ENCODE data around the gene MCTP1. TPM values are rescaled to one million over a fixed set of nuclear protein-coding genes. Genes with fewer than 3 reads are reported as not detected.

MCTP1 gene
- total RNA-seq, 1 experiment from 2014 or later = 7.5 TPM

- no peak for ATAC-seq
- DNase-seq = no peak
- no peak overlapping the region for H3K4me3 ChIP-seq (ENCODE audit: low read length)
- H2AFZ ChIP-seq (ENCODE audit: low read length) = no peak overlapping the region
- H3K27me3 ChIP-seq (ENCODE audit: low read length) = no peaks in the 10 kb centered on the region
- BruUV-seq (replicated peaks) = no TSS peak
- no peak overlapping the region for H3K27ac ChIP-seq (ENCODE audit: low read length)
- ChIA-PET POLR2A (ENCODE audit: unreplicated experiment) (interaction anchor here (0.6 kb wide), 1 partner anchor 305 kb away, joined by 6 read pairs; no protein-coding TSS in a partner anchor), CTCF (no interaction called here)
- no peaks in the 10 kb centered on the region for H3F3A ChIP-seq (ENCODE audit: low read length, unreplicated experiment)
- H3K79me2 ChIP-seq (ENCODE audit: low read length) = no peaks in the 10 kb centered on the region
- H3K9me3 ChIP-seq (ENCODE audit: low read length) = no peaks in the 10 kb centered on the region
- H3K4me1 ChIP-seq (ENCODE audit: insufficient read depth, low read length) = peaks cover 15% of the 10 kb centered on the region
- H3K9me2 ChIP-seq (replicated peaks; ENCODE audit: low read length) = no peaks in the 10 kb centered on the region
- H3K4me2 ChIP-seq (ENCODE audit: low read length) = no peak overlapping the region
- peaks cover 2% of the 10 kb centered on the region; the same call in 1 of the 2 replicates for H3K36me3 ChIP-seq (ENCODE audit: low read depth, low read length)
- no peaks in the 10 kb centered on the region for H4K20me1 ChIP-seq (ENCODE audit: low read length)
- no peak overlapping the region for H3K9ac ChIP-seq (ENCODE audit: low read length)
- TF ChIP-seq EZH2phosphoT487 (IDR thresholded peaks at IDR 0.05; ENCODE audit: borderline replicate concordance, low read length) = no peak
- intact Hi-C loops (cut with micrococcal nuclease) = loop anchor here (5.0 to 10.0 kb wide), 2 partner anchors 47 to 436 kb away; no protein-coding TSS in a partner anchor
Observed at GRCh38 chr5:94690778-94691177, 594.1 kb downstream of the MCTP1 start.

GRCh38 chr5:94689908-94690307 is 595.0 kb downstream of the MCTP1 start:
- intact Hi-C loops (cut with micrococcal nuclease) = loop anchor here (5.0 to 10.0 kb wide), 2 partner anchors 47 to 435 kb away; no protein-coding TSS in a partner anchor
- Histone ChIP-seq H3K9me3 (ENCODE audit: low read length) (no peaks in the 10 kb centered on the region), H3K9ac (ENCODE audit: low read length) (no peak overlapping the region), H3K27me3 (ENCODE audit: low read length) (no peaks in the 10 kb centered on the region), H3K27ac (ENCODE audit: low read length) (no peak overlapping the region), H3K4me1 (ENCODE audit: insufficient read depth, low read length) (peaks cover 15% of the 10 kb centered on the region), H3K79me2 (ENCODE audit: low read length) (no peaks in the 10 kb centered on the region), H3K4me3 (ENCODE audit: low read length) (no peak overlapping the region), H2AFZ (ENCODE audit: low read length) (no peak overlapping the region), H3K9me2 (replicated peaks; ENCODE audit: low read length) (no peaks in the 10 kb centered on the region), H3F3A (ENCODE audit: low read length, unreplicated experiment) (no peaks in the 10 kb centered on the region), H3K36me3 (ENCODE audit: low read depth, low read length) (peaks cover 2% of the 10 kb centered on the region; the same call in 1 of the 2 replicates), H4K20me1 (ENCODE audit: low read length) (no peaks in the 10 kb centered on the region), H3K4me2 (ENCODE audit: low read length) (no peak overlapping the region)
- CTCF ChIA-PET = no interaction called here
- no peak for ATAC-seq
- DNase-seq = no peak
- BruUV-seq (replicated peaks) = no TSS peak
- no peak for TF ChIP-seq EZH2 (IDR thresholded peaks at IDR 0.05; ENCODE audit: low read length, unreplicated experiment)
- no peak for TF ChIP-seq CTCF (conservative IDR thresholded peaks at IDR 0.05; ENCODE audit: low read depth, low read length)
- TF ChIP-seq EZH2phosphoT487 (IDR thresholded peaks at IDR 0.05; ENCODE audit: borderline replicate concordance, low read length) = no peak
- POLR2A ChIA-PET (ENCODE audit: unreplicated experiment) = no interaction called here

GRCh38 chr5:94682814-94683520 is 601.9 kb downstream of the MCTP1 start:
- Histone ChIP-seq H4K20me1 (ENCODE audit: low read length) (no peaks in the 10 kb centered on the region), H3K27ac (ENCODE audit: low read length) (no peak overlapping the region), H3K4me2 (ENCODE audit: low read length) (no peak overlapping the region), H3K9me2 (replicated peaks; ENCODE audit: low read length) (no peaks in the 10 kb centered on the region), H3K9me3 (ENCODE audit: low read length) (no peaks in the 10 kb centered on the region), H2AFZ (ENCODE audit: low read length) (no peak overlapping the region), H3K27me3 (ENCODE audit: low read length) (no peaks in the 10 kb centered on the region), H3F3A (ENCODE audit: low read length, unreplicated experiment) (no peaks in the 10 kb centered on the region), H3K79me2 (ENCODE audit: low read length) (no peaks in the 10 kb centered on the region), H3K36me3 (ENCODE audit: low read depth, low read length) (no peaks in the 10 kb centered on the region), H3K4me1 (ENCODE audit: insufficient read depth, low read length) (no peaks in the 10 kb centered on the region), H3K9ac (ENCODE audit: low read length) (no peak overlapping the region), H3K4me3 (ENCODE audit: low read length) (no peak overlapping the region)
- ChIA-PET CTCF (no interaction called here), POLR2A (ENCODE audit: unreplicated experiment) (no interaction called here)
- DNase-seq (no peak), ATAC-seq (no peak)
- no TSS peak for BruUV-seq (replicated peaks)
- no peak for TF ChIP-seq EZH2 (IDR thresholded peaks at IDR 0.05; ENCODE audit: low read length, unreplicated experiment)
- TF ChIP-seq EZH2phosphoT487 (IDR thresholded peaks at IDR 0.05; ENCODE audit: borderline replicate concordance, low read length) = no peak
- no peak for TF ChIP-seq CTCF (conservative IDR thresholded peaks at IDR 0.05; ENCODE audit: low read depth, low read length)
- intact Hi-C loops (cut with micrococcal nuclease) = no loop called here
